HG02981 (cell line): ENCODE data around the gene FZD7.

Experiments used
- ATAC-seq: cut with Tn5 transposase; IDR thresholded peaks from one replicate; pipeline ENCODE4 v1.9.1; 2021; ENCODE audit warnings: mild to moderate bottlenecking, moderate library complexity; ENCODE audit not compliant: unreplicated experiment

Gene FZD7

GRCh38 chr2:202064881-202065230 is 31.2 kb downstream of the FZD7 start:
- no peak for ATAC-seq

- no peak for ATAC-seq
Observed at GRCh38 chr2:202065876-202066275, 32.2 kb downstream of the FZD7 start.

- no peak for ATAC-seq
Observed at GRCh38 chr2:202066875-202067274, 33.2 kb downstream of the FZD7 start.

GRCh38 chr2:202067589-202067988 is 33.9 kb downstream of the FZD7 start:
- ATAC-seq, result no peak

- ATAC-seq, result no peak
Observed at GRCh38 chr2:202069170-202070067, 35.8 kb downstream of the FZD7 start.

- ATAC-seq, result no peak
Observed at GRCh38 chr2:202071107-202071506, 37.5 kb downstream of the FZD7 start.

GRCh38 chr2:202072226-202072625 is 38.6 kb downstream of the FZD7 start:
- no peak for ATAC-seq

- ATAC-seq, result no peak
Observed at GRCh38 chr2:202072737-202073401, 39.2 kb downstream of the FZD7 start, which contains the start of gene KIAA2012. KIAA2012 (plus strand) TSS chr2:202073255; CDS start chr2:202073628, 373 bp downstream.

GRCh38 chr2:202074324-202074723 is 40.7 kb downstream of the FZD7 start:
- no peak for ATAC-seq

GRCh38 chr2:202079310-202079709 is 45.7 kb downstream of the FZD7 start:
- ATAC-seq, result no peak

- ATAC-seq, result no peak
Observed at GRCh38 chr2:202084265-202084664, 50.6 kb downstream of the FZD7 start.
